GM19397 (cell line): ENCODE results near the gene PRDM7.
A peak's percentile ranks its signal among the peaks of the same experiment; 100 is the strongest.
"Not testable (repeated sequence)": the region's sequence is repeated elsewhere in the genome, so short reads cannot be mapped to it uniquely, and the experiment has no call there.

Source experiments
- ATAC-seq: cut with Tn5 transposase; IDR thresholded peaks from one replicate; pipeline ENCODE4 v1.9.1; 2021; ENCODE audit warnings: mild to moderate bottlenecking, moderate library complexity; ENCODE audit not compliant: unreplicated experiment

PRDM7 gene

DNA sequence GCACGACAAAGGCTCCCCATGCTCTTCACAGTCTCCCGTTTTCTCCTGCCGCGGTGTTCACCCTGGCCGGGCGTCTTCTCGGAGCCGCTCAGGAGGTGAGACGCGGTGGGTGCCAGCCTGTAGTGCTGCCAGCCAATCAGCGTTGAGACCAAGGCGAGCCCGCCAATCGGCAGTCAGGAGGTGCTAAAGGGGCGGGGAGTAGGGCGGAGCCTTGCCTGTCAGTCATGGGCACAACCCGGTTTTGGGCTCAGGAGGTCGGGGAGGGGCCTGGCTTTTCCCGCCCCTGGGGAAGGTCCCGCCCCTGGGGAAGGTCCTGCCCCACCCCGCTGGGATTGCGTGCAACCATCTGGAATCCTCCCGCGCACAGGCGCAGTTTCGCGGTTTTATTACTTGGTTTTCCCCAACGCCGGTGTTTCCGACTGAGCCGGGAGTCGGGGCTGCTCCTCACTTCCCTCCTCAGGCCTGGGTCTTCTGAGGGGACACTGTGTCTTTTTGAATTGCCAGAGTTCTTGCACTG is at the start of gene PRDM7:
TSS of gene PRDM7 (minus strand) at position 92 of the 517 bp plus-strand sequence. CDS start 1,421 bp downstream, outside the sequence.
- ATAC-seq, result peak; percentile 81

DNA sequence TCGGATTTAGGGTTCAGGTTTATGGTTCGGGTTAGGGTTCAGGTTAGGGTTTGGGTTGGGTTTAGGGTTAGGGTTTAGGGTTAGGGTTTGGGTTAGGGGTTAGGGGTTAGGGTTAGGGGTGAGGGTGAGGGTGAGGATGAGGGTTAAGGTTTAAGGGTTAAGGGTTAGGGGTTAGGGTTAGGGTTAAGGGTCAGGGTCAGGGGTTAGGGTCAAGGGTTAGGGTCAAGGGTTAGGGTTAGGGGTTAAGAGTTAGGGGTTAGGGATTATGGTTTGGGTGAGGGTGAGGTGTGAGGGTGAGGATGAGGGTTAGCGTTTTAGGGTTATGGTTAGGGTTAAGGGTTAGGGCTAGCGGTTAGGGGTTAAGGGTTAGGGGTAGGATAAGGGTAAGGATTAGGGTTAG is 44.7 kb upstream of the PRDM7 start:
- not testable (repeated sequence) for ATAC-seq

DNA sequence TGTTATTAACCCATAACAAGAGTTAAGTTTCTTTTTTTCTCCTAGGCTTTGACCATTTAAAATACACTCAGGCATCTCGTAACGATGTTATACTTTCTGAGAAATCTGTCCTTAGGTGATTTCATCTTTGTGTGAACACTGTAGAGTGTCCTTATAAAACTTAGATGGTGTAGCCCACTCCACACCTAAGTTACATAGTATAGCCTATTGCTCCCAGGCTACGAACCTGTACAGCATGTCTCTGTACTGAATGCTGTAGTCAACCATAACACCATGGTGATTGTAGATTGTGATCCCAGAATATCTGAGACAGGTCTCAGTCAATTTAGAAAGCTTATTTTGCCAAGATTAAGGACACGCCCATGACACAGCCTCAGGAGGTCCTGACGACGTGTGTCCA is 30.5 kb upstream of the PRDM7 start:
- not testable (repeated sequence) for ATAC-seq

DNA sequence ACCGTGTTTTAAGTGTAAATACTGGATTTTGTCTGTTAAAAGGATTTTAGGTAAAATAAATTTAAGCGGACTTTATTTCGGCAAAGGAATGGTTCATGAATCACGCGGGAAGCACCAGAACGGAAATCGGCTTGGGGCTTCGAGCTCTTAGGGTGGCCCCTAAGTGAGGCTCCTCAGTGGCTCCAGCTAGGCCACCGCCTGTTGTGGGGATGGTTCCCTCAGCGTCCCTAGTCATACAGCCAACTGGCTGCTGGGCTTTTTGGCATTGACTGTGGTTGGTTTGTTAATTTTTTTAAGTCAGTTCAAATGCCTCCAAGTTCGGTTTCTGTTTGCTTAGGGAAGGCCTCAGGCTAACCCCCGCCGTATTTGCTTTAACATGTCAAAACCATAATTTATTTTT is 29.9 kb upstream of the PRDM7 start:
- ATAC-seq, result not testable (repeated sequence)

DNA sequence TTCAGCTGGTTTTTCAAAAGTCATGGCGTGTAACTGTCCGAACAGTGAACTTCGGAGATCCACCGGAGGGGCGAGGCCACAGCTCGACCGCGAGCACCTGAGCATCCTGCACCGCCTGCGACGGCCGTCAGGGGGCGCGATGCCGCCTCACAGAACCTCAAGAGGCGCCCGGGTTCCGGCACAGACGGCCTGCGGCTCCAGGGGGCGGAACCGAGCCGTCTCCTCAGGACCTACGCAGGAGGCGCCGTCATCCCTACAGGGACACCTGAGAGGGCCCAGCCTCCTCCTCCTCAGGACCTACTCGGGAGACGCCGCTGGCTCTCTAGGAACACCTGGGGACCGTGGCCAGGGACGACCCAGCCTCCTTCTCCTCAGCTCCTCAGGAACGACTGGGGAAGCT is 29.1 kb upstream of the PRDM7 start:
- not testable (repeated sequence) for ATAC-seq

DNA sequence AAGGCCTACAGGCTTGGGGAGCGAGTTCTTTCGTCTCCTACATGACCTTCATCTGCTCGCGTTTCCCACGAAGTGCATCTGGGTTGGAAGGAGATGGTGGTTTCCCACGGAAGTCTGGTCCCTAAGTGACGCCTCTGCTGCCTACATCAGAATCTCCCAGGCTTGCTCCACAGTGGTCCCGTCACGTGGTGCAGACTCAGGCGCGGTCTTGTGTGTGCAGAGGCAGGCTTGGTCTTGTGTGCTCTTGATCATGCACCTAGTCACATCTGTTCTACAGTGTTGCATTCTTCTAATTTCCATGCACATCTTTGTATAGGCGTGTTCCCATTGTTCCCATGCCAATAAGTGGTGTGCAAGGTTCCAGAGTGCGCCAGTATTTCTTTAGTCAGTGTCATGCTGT is 27.6 kb upstream of the PRDM7 start:
- ATAC-seq, result not testable (repeated sequence)

DNA sequence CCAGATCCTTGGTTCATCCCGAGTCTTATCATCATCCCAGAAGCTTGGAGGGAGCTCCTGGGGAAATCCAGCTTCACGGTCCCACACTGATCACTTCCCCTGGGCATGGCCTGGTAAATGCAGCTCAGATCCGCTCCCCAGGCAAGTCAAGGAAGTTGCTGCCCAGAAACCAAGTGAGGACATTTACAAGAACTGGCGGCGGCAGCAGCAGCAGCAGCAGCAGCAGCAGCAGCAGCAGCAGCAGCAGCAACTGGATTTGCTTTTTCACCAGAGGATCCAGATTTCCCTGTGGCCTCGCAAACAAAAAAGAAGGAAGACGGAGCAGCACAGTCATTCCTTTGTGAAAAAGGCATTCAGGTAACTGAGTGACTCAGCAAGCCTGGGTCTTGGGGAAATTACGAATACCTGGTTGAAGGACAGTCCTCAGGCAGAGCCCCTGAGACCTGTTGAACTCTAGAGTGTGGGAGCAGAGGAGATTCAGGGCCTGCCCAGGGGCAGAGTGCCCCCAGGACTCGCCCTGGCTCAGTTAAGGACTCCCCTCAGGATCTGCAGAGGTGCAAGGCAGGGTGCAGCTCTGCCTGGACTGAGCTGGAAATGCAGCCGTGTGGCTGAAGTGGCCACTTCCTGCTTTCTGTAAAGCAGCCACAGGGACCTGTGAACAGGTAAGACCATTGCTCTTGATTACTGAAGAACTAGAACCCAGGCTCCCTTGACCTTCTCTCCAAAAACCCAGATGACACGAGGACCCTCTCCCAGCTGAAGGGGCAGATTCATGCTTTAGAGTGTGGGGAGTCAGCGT is 25.2 kb upstream of the PRDM7 start:
- ATAC-seq, result not testable (repeated sequence)

DNA sequence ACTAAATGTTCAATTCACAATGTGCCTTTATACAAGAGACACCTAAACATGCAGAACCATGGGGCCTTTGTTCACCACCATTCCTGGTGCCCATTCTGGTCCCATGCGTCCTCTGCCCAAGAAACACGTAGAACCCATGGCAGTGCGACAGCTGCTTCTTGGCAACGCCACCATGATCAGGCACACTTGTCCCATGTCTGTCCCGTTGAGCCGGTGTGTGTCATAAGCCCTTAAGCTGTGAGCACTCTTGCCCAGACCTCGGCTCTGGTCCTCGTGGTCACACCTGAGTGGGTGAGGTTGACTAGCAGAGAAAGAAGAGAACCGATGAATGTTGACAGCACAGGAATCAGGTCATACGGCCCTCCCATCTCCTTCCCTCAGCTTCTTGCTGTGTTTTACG is 24.2 kb upstream of the PRDM7 start:
- ATAC-seq, result not testable (repeated sequence)

DNA sequence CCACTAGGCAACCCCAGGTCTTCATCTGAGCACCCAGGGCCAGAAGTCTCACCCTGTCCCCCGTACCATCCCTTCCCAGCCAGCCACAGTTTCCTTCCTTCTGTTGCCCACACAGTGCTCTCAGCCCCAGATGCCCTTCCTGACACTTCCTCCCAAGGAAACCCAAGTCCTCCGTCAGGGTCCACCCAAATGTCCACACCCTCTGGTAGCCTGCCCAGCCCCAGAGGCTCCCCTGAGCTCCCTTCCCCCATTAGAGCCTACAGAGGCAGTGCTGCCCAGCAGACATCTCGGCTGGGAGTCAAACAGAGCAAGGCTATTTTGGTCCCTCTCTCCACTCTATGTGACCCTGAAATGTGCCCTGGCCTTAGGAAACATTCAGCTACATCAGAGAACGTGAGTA is 23.7 kb upstream of the PRDM7 start:
- ATAC-seq, result not testable (repeated sequence)

DNA sequence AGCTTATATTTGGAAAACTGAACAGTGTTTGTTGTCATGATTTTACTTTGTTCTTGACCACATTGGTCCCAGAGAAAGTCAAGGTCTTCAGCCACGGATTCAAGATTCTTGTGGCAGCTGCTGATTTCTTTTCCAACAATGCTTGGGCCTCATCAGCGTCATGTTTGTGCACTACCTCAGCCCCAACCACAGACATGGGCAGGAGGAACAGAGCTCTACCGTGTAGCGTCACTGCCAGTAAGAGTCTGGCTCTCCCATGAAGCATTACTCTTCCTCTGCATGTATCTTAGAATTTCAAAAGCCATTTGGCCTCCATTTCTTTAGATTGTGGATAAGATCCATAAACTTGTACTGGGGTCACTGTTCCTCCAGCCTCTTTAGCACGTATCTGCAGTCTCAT is 23.1 kb upstream of the PRDM7 start:
- not testable (repeated sequence) for ATAC-seq

DNA sequence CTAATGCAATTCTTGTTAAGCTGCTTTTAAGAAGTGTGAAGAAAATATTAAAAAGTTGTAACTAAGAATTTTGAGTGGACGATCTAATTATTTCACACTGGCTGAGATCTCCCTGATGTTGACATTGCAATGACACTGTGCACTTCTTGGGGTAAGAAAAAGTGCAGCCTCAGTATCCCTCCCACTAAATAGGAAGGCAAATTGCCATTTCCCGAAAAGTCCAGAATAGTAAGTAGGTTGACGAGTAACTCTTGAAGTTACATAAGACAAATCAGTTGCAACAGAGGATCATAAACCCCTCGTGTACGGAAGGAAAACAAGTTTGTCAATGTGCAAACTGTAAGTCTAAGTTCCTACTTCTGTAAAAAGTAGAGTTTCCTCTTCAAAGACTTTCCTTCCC is 21.8 kb upstream of the PRDM7 start:
- ATAC-seq, result not testable (repeated sequence)

DNA sequence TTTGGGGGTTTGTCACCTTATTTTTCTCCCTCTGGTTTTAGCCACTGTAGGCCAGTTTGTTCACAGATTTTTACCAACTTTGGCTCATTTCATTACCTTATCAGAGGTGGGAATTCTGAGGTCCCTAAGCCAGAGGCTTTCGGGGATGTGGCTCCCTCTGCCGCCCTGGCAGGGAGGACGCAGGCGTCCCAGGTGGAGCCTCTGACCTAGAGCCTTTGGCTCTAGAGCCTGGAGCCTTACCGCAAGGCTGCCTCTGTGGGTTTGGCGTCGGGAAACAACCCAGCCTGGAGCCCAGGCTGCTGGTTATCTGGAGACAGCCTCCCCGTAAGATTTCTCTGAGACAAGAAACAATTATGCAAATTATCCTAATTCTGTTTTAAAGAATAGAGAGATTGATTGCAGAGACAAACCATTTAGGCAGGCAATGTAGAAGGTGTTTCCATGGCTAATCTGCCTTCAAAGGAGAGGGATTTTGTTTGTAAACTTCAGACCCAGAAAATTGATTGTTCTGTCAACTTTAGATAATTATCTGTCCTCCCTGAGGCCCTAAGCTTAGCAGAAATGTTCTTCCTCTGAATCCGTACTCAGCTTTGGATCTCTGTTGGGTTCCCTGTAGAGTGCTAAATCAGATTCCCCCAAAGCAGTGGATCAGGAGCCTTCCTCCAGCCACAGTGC is 20.0 kb upstream of the PRDM7 start:
- ATAC-seq, result not testable (repeated sequence)

DNA sequence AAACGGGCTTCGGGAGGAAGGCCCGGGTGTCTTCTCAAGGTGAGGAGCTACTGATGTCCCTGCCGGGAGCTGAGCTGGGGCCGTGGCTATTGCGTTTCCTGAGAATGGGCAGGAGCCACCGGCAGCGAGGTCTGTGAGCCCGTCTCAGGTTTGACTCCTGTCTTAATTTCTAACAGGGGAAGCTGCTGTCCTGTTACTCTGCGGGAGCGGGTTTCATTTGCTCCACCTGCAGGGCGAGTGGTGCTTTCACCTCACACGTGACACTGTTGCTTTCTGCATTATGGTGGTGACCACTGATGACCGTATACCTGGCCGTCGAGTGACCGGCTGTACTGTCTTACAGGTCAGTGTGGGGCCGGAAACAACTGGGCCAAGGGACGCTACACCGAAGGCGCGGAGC is 17.7 kb upstream of the PRDM7 start:
- not testable (repeated sequence) for ATAC-seq

DNA sequence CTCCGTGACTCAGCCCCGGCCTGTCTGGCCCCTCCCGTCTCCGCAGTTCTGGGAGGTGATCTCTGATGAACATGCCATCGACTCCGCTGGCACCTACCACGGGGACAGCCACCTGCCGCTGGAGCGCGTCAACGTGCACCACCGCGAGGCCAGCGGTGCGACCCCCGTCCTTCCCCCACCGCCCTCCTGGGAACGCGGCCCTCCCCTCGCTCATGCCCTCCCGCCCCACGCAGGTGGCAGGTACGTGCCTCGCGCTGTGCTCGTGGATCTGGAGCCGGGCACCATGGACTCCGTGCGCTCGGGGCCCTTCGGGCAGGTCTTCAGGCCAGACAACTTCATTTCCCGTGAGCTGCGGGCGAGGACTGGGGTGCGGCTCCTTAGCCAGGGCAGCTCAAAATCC is 17.2 kb upstream of the PRDM7 start:
- ATAC-seq, result not testable (repeated sequence)

DNA sequence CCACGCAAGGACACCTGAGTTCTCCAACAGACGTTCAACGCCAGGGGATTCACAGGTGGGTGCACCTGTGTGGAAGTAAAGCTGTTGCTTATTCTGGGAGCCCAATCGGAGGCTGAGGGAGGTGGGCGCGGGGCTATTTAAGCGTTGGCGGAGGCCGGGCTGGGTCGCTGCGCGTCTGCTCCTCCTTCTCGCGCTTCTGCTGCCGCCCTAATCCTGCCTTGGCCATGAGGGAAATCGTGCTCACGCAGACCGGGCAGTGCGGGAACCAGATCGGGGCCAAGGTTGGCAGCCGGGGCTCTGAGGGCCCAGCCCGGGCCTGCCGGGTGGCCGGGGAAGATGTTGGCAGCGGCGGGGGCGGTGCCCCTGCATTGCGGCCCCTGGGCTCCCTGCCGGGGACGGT is 16.7 kb upstream of the PRDM7 start:
- ATAC-seq, result not testable (repeated sequence)

DNA sequence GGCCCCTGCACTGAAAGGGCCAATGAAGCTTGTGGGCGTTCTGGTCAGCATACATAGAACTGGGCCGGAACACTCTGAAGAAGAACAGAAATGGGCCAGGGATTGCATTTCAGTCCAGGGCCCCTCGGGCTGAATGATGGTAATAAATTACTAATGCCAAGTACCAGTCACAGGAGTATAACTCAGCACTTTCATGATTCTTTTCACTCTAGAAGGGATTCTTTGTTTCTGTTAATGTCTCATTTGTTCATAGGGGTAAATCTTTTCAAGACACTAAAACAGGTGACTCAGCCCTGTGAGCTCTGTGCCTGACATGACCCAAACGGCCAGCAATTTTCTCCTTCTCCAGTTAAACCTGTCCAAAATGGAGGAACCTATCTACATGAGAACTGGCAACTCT is 15.7 kb upstream of the PRDM7 start:
- not testable (repeated sequence) for ATAC-seq

DNA sequence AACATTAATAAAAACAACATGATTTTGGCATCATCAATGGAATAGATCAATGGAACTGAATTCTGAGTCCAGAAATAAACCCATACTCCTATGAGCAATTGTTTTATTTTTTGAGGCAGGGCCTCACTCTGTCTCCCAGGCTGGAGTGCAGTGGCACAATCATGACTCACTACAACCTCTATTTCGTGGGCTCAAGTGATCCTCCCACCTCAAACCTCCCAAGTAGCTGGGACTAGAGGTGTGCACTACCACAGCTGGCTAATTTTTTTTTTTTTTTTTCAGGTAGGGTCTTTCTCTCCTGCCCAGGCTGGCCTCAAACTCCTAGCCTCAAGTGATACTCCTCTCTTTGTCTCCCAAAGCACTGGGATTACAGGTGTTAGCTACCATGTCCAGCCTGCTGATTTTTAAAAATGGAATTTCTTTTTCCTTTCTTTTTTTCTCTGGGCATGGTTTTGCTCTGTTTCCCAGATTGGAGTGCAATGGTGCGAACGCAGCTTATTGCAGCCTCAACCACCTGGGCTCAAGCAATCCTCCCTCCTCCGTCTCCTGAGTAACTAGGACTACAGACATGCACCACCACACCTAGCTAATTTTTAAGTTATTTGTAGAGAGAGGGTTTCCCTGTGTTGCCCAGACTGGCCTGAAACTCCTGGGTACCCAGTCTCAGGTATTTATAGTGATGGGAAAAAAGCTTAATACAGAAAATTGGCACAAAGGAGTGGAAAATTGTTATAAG is 7.3 kb upstream of the PRDM7 start:
- no peak for ATAC-seq

DNA sequence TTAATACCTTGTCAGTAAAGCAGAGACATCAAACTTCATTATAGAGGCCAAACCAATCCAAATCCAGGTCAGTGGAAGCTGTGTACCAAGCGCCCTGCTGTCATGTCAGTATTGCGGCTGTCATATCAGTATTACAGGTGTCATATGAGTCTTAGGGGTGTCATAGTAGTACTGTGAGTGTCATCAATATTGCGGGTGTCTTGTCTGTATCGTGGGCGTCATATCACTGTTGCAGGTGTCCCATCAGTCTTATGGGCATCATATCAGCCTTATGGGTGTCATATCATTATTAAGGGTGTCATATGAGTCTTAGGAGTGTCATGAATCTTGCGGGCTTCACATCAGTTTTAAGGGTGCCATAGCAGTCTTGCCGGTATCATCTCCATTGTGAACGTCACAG is 6.0 kb upstream of the PRDM7 start:
- no peak for ATAC-seq

DNA sequence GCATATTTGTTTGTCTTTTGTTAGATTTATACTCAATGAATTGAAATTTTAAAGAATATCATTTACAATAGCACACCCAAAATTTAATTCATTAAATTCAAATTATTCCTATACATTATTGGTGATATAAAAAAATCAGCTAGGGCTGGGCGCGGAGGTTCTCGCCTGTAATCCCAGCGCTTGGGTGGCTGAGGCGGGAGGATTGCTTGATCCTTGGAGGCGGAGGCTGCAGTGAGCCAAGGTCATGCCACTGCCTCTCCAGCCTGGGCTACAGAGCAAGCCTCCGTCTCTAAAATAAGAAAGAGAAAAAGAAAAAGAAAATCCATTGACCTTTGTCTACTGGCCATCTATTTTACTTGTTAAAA is 4.5 kb upstream of the PRDM7 start:
- ATAC-seq, result no peak

DNA sequence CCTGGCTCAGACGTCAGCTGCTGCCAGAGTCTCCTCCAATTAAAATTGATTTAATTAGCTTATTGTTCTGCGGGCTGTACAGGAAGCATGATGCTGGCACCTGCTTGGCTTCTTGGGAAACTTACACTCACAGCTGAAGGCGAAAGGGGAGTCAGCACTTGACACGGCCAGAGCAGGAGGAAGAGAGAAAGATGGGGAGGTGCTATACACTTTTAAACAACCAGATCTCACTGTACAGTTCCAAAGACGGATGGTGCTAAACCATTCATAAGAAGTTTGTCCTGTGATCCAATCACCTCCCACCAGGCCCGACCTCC is 1.4 kb upstream of the PRDM7 start:
- no peak for ATAC-seq

DNA sequence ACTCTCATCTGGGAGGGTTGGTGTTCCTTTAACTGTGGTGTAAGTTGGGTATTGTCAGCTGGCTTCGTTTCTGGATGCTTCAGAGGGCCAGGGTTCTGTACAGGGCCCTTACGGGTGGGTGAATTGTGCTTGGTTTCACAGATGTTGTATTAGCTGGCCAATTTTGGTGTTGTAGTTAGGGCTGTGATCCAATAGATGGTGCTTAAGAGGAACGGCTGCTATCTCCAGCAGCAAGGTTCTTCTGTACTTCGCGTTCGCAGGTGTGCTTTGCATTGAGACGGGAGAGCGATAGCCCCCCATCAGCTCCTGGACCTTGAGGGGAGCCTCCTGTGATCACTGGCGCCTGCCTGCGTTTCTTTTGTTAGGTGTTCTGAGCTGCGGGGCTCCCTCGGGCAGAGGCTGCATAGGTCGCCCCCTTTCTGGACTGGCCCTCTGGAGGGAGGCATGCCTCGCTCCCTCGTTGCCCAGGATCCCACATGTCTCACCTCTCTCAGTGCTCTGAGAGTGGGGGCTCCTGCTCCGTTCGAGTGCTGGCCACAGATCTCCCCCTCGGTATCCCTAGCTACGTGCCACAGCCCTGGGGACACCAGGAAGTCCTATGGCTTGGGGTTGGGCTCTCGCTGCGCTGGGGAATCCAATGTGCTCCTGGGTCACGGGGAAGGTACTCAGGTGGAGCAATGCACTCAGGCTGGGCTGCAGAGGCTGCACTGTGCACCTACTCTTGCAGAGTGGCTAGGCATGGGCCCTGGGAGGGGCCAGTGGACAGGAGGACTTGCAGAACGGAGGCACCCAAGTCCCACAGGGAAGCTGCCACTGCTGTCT is 837 bp upstream of the PRDM7 start:
- no peak for ATAC-seq
